Loucy (cell line): ENCODE data around the gene MED10.

Experiments used
- H2AFZ ChIP-seq: fragments of 200-600 bp; sonication (generic); 2 replicates; pipeline ENCODE4 v1.6.0; 2016; ENCODE audit warnings: antibody characterized with exemption, mild to moderate bottlenecking, low read length, moderate library complexity
- H3F3A ChIP-seq: fragments of 200-600 bp; 2 replicates; pipeline ENCODE4 v1.6.0; 2016; ENCODE audit warnings: antibody characterized with exemption, low read depth, mild to moderate bottlenecking
- H3K27me3 ChIP-seq: fragments of 200-600 bp; sonication (generic); 2 replicates; pipeline ENCODE4 v1.6.1; 2014; ENCODE audit warnings: low read length, mild to moderate bottlenecking; ENCODE audit not compliant: insufficient read depth, poor library complexity, severe bottlenecking
- H3K36me3 ChIP-seq: fragments of 200-600 bp; sonication (generic); 2 replicates; pipeline ENCODE4 v1.6.1; 2016; ENCODE audit warnings: low read length; ENCODE audit not compliant: insufficient read depth
- H3K4me1 ChIP-seq: fragments of 200-600 bp; sonication (generic); 2 replicates; pipeline ENCODE4 v1.5.1; 2014; ENCODE audit warnings: low read length, mild to moderate bottlenecking; ENCODE audit not compliant: insufficient read depth, poor library complexity, severe bottlenecking
- H3K4me2 ChIP-seq: fragments of 200-600 bp; sonication (generic); 2 replicates; pipeline ENCODE4 v1.6.0; 2014; ENCODE audit warnings: antibody characterized with exemption, low read length, low read depth, mild to moderate bottlenecking; ENCODE audit not compliant: poor library complexity, severe bottlenecking
- H3K4me3 ChIP-seq: fragments of 200-600 bp; sonication (generic); 2 replicates; pipeline ENCODE4 v1.5.1; 2014; ENCODE audit warnings: low read length, mild to moderate bottlenecking, mixed read lengths; ENCODE audit not compliant: poor library complexity, severe bottlenecking
- H3K79me2 ChIP-seq: fragments of 200-600 bp; sonication (generic); 2 replicates; pipeline ENCODE4 v1.6.1; 2014; ENCODE audit warnings: low read length; ENCODE audit not compliant: insufficient read depth
- H3K9ac ChIP-seq: fragments of 200-600 bp; sonication (generic); 2 replicates; pipeline ENCODE4 v1.6.0; 2014; ENCODE audit warnings: mild to moderate bottlenecking, low read depth, low read length, moderate library complexity; ENCODE audit not compliant: poor library complexity, severe bottlenecking
- H3K9me2 ChIP-seq: fragments of 200-600 bp; sonication (generic); replicated peaks from 2 replicates; pipeline ENCODE4 v1.6.1; 2016; ENCODE audit warnings: low read depth, low read length, mixed read lengths
- H3K9me3 ChIP-seq: fragments of 200-600 bp; sonication (generic); 2 replicates; pipeline ENCODE4 v1.6.1; 2014; ENCODE audit warnings: mild to moderate bottlenecking, antibody characterized with exemption, low read length, low read depth; ENCODE audit not compliant: insufficient read depth
- H4K20me1 ChIP-seq: fragments of 200-600 bp; sonication (generic); 2 replicates; pipeline ENCODE4 v1.6.0; 2014; ENCODE audit warnings: antibody characterized with exemption, low read length, mild to moderate bottlenecking; ENCODE audit not compliant: insufficient read depth, poor library complexity, severe bottlenecking
- EZH2phosphoT487 ChIP-seq: fragments of 200-600 bp; IDR thresholded peaks from 2 replicates; pipeline ENCODE4 v1.6.1; 2018; ENCODE audit warnings: antibody characterized with exemption, mild to moderate bottlenecking, moderate library complexity, borderline replicate concordance
- TF ChIP-seq, protein P1 (sequence below): fragments of 200-600 bp; sonication (generic); conservative IDR thresholded peaks from 2 replicates; pipeline ENCODE4 v1.5.1; 2014; ENCODE audit warnings: mild to moderate bottlenecking, antibody characterized with exemption, low read length

The MED10 gene

GRCh38 chr5:6424110-6424659 lies 45.8 kb upstream of the MED10 start:
- Histone ChIP-seq H3F3A (no peaks in the 10 kb centered on the region), H4K20me1 (no peaks in the 10 kb centered on the region), H3K36me3 (no peaks in the 10 kb centered on the region), H3K79me2 (no peaks in the 10 kb centered on the region), H3K4me2 (no peak overlapping the region), H3K27me3 (no peaks in the 10 kb centered on the region), H3K4me1 (no peaks in the 10 kb centered on the region), H3K9me3 (no peaks in the 10 kb centered on the region; the same call in 1 of the 2 replicates), H2AFZ (no peak overlapping the region), H3K9ac (no peak overlapping the region), H3K4me3 (no peak overlapping the region), H3K9me2 (no peaks in the 10 kb centered on the region)
- no peak for TF ChIP-seq EZH2phosphoT487
- TF ChIP-seq, protein P1, sequence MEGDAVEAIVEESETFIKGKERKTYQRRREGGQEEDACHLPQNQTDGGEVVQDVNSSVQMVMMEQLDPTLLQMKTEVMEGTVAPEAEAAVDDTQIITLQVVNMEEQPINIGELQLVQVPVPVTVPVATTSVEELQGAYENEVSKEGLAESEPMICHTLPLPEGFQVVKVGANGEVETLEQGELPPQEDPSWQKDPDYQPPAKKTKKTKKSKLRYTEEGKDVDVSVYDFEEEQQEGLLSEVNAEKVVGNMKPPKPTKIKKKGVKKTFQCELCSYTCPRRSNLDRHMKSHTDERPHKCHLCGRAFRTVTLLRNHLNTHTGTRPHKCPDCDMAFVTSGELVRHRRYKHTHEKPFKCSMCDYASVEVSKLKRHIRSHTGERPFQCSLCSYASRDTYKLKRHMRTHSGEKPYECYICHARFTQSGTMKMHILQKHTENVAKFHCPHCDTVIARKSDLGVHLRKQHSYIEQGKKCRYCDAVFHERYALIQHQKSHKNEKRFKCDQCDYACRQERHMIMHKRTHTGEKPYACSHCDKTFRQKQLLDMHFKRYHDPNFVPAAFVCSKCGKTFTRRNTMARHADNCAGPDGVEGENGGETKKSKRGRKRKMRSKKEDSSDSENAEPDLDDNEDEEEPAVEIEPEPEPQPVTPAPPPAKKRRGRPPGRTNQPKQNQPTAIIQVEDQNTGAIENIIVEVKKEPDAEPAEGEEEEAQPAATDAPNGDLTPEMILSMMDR, result no peak

- Histone ChIP-seq H3K79me2 (no peaks in the 10 kb centered on the region), H3K9me2 (no peaks in the 10 kb centered on the region), H3F3A (no peaks in the 10 kb centered on the region), H2AFZ (no peak overlapping the region), H3K9ac (no peak overlapping the region), H3K4me1 (no peaks in the 10 kb centered on the region), H3K4me2 (no peak overlapping the region), H3K27me3 (no peaks in the 10 kb centered on the region), H3K36me3 (no peaks in the 10 kb centered on the region), H3K9me3 (no peaks in the 10 kb centered on the region; the same call in 1 of the 2 replicates), H4K20me1 (no peaks in the 10 kb centered on the region), H3K4me3 (no peak overlapping the region)
- TF ChIP-seq, protein P1, result no peak
- no peak for TF ChIP-seq EZH2phosphoT487
These were observed 45.2 kb upstream of the MED10 start for GRCh38 chr5:6423327-6424109.

- no peak overlapping the region for H3K4me2 ChIP-seq
- H3K9me2 ChIP-seq, result no peaks in the 10 kb centered on the region
These were observed 41.0 kb upstream of the MED10 start for GRCh38 chr5:6419340-6419852.

More at GRCh38 chr5:6419340-6419852, 41.0 kb upstream of the MED10 start:
- no peaks in the 10 kb centered on the region for H3K27me3 ChIP-seq
- no peaks in the 10 kb centered on the region; the same call in 1 of the 2 replicates for H3K9me3 ChIP-seq
- no peak overlapping the region for H2AFZ ChIP-seq
- no peaks in the 10 kb centered on the region for H4K20me1 ChIP-seq
- H3K79me2 ChIP-seq, result no peaks in the 10 kb centered on the region
- H3K9ac ChIP-seq, result no peak overlapping the region
- no peaks in the 10 kb centered on the region for H3F3A ChIP-seq
- no peaks in the 10 kb centered on the region for H3K36me3 ChIP-seq
- no peak overlapping the region for H3K4me3 ChIP-seq
- TF ChIP-seq EZH2phosphoT487, result no peak
- TF ChIP-seq, protein P1, result no peak
- H3K4me1 ChIP-seq, result no peaks in the 10 kb centered on the region
